Neural cell (in vitro differentiated cells): Measurements from ENCODE around the gene SEMA6C.

Experiments used
- CTCF ChIP-seq: fragments of 450-650 bp; IDR thresholded peaks from 2 replicates; pipeline ENCODE4 v1.5.1; 2014; ENCODE audit warnings: antibody characterized with exemption, mild to moderate bottlenecking, moderate library complexity; ENCODE audit not compliant: poor library complexity, severe bottlenecking
- EP300 ChIP-seq: fragments of 450-650 bp; conservative IDR thresholded peaks from 2 replicates; pipeline ENCODE4 v1.6.1; 2014; ENCODE audit warnings: antibody characterized with exemption, mild to moderate bottlenecking, moderate library complexity; ENCODE audit not compliant: poor library complexity, severe bottlenecking
- EZH2 ChIP-seq: fragments of 200-600, 300-800 bp; shearing (Covaris generic), sonication (generic); IDR thresholded peaks from 2 replicates; pipeline ENCODE4 v1.6.1; 2014; ENCODE audit warnings: antibody characterized with exemption, low read length, borderline replicate concordance, mild to moderate bottlenecking; ENCODE audit not compliant: insufficient read depth, poor library complexity, severe bottlenecking
- MXI1 ChIP-seq: fragments of 450-650 bp; conservative IDR thresholded peaks from 2 replicates; pipeline ENCODE4 v1.6.1; 2014; ENCODE audit warnings: antibody characterized with exemption, mild to moderate bottlenecking; ENCODE audit not compliant: poor library complexity, severe bottlenecking
- POLR2AphosphoS5 ChIP-seq: IDR thresholded peaks from 2 replicates; pipeline ENCODE4 v1.6.1; 2012
- RAD21 ChIP-seq: fragments of 450-650 bp; conservative IDR thresholded peaks from 2 replicates; pipeline ENCODE4 v1.6.1; 2014; ENCODE audit warnings: antibody characterized with exemption, mild to moderate bottlenecking, moderate library complexity
- REST ChIP-seq: IDR thresholded peaks from 2 replicates; pipeline ENCODE4 v1.6.1; 2012; ENCODE audit warnings: borderline replicate concordance
- TAF1 ChIP-seq: IDR thresholded peaks from 2 replicates; pipeline ENCODE4 v1.6.1; 2012; ENCODE audit warnings: low read depth

GRCh38 chr1:151147665-151148064 is 1.2 kb upstream of the SEMA6C start:
- TF ChIP-seq CTCF, result no peak
- no peak for TF ChIP-seq MXI1
- no peak for TF ChIP-seq EZH2
- no peak for TF ChIP-seq TAF1
- TF ChIP-seq RAD21, result no peak
- TF ChIP-seq EP300, result no peak
- no peak for TF ChIP-seq POLR2AphosphoS5
- TF ChIP-seq REST, result no peak
